Measurements from ENCODE around the gene CHST11.

CHST11 gene

DNA sequence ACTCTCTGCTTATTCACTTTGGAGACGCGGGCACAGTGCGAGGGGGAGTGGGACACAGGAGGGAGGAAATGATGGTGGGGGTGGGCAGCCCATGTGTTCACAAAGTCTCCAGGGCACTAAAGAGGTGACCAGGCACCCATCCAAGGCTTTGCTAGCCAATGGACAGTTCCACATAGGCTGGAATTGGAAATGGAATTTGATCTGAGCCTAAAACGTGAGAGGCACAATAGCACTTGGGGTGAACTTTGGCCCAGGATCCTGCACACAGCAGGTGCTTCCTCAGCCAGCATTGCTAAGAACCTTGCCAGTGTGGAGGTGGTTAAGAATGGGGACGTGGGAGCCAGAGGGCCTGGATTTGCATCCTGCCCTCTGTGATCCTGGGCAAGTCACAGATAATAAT is 193.8 kb downstream of the CHST11 start:
- no peaks in the 10 kb centered on the region for H3F3A ChIP-seq (ENCODE audit: insufficient read depth)
- no peaks in the 10 kb centered on the region for H3K9me3 ChIP-seq (ENCODE audit: insufficient read depth, low read length)
- no peaks in the 10 kb centered on the region for H3K79me2 ChIP-seq (ENCODE audit: insufficient read depth, low read length)
- H4K20me1 ChIP-seq (ENCODE audit: low read depth, low read length): no peaks in the 10 kb centered on the region
- H3K9ac ChIP-seq (ENCODE audit: low read length): no peak overlapping the region
- no peak overlapping the region for H3K4me3 ChIP-seq (ENCODE audit: insufficient read depth, low read length, poor library complexity, severe bottlenecking)
- no peak overlapping the region for H2AFZ ChIP-seq (ENCODE audit: low read depth, low read length, severe bottlenecking)
- TF ChIP-seq EZH2phosphoT487 (conservative IDR thresholded peaks at IDR 0.05; ENCODE audit: low read length) (no peak), CTCF (IDR thresholded peaks at IDR 0.05; ENCODE audit: insufficient read depth, low read length, poor library complexity, severe bottlenecking) (no peak)
- no peaks in the 10 kb centered on the region for H3K9me2 ChIP-seq (replicated peaks; ENCODE audit: insufficient read depth, low read length)
- no peak overlapping the region for H3K4me2 ChIP-seq (ENCODE audit: low read depth, low read length, poor library complexity, severe bottlenecking)
- H3K27me3 ChIP-seq (ENCODE audit: low read length): no peaks in the 10 kb centered on the region
- no peak overlapping the region for H3K27ac ChIP-seq (ENCODE audit: low read depth, low read length)
- no peaks in the 10 kb centered on the region for H3K36me3 ChIP-seq (ENCODE audit: low read length)

- H4K20me1 ChIP-seq (ENCODE audit: low read depth, low read length): no peaks in the 10 kb centered on the region
- no peaks in the 10 kb centered on the region for H3K9me3 ChIP-seq (ENCODE audit: insufficient read depth, low read length)
- H3K27me3 ChIP-seq (ENCODE audit: low read length): no peaks in the 10 kb centered on the region
- no peaks in the 10 kb centered on the region for H3K79me2 ChIP-seq (ENCODE audit: insufficient read depth, low read length)
- no peak overlapping the region for H3K9ac ChIP-seq (ENCODE audit: low read length)
- H3K4me3 ChIP-seq (ENCODE audit: insufficient read depth, low read length, poor library complexity, severe bottlenecking): no peak overlapping the region
- H3K4me2 ChIP-seq (ENCODE audit: low read depth, low read length, poor library complexity, severe bottlenecking): no peak overlapping the region
- no peak overlapping the region for H3K27ac ChIP-seq (ENCODE audit: low read depth, low read length)
- no peaks in the 10 kb centered on the region for H3F3A ChIP-seq (ENCODE audit: insufficient read depth)
- no peak for TF ChIP-seq EZH2phosphoT487 (conservative IDR thresholded peaks at IDR 0.05; ENCODE audit: low read length)
- TF ChIP-seq CTCF (IDR thresholded peaks at IDR 0.05; ENCODE audit: insufficient read depth, low read length, poor library complexity, severe bottlenecking): no peak
- H3K9me2 ChIP-seq (replicated peaks; ENCODE audit: insufficient read depth, low read length): no peaks in the 10 kb centered on the region
- no peak overlapping the region for H2AFZ ChIP-seq (ENCODE audit: low read depth, low read length, severe bottlenecking)
- no peaks in the 10 kb centered on the region for H3K36me3 ChIP-seq (ENCODE audit: low read length)
These were observed 195.1 kb downstream of the CHST11 start for GRCh38 chr12:104651811-104652210.

- Histone ChIP-seq H3K79me2 (ENCODE audit: insufficient read depth, low read length) (no peaks in the 10 kb centered on the region), H3K9ac (ENCODE audit: low read length) (no peak overlapping the region), H3K36me3 (ENCODE audit: low read length) (no peaks in the 10 kb centered on the region), H3F3A (ENCODE audit: insufficient read depth) (no peaks in the 10 kb centered on the region), H3K4me2 (ENCODE audit: low read depth, low read length, poor library complexity, severe bottlenecking) (no peak overlapping the region), H3K4me3 (ENCODE audit: insufficient read depth, low read length, poor library complexity, severe bottlenecking) (no peak overlapping the region), H3K9me3 (ENCODE audit: insufficient read depth, low read length) (no peaks in the 10 kb centered on the region), H3K9me2 (replicated peaks; ENCODE audit: insufficient read depth, low read length) (no peaks in the 10 kb centered on the region), H2AFZ (ENCODE audit: low read depth, low read length, severe bottlenecking) (no peak overlapping the region), H4K20me1 (ENCODE audit: low read depth, low read length) (no peaks in the 10 kb centered on the region), H3K27me3 (ENCODE audit: low read length) (no peaks in the 10 kb centered on the region), H3K27ac (ENCODE audit: low read depth, low read length) (no peak overlapping the region)
- TF ChIP-seq CTCF (IDR thresholded peaks at IDR 0.05; ENCODE audit: insufficient read depth, low read length, poor library complexity, severe bottlenecking) (no peak), EZH2phosphoT487 (conservative IDR thresholded peaks at IDR 0.05; ENCODE audit: low read length) (no peak)
These were observed 195.6 kb downstream of the CHST11 start for GRCh38 chr12:104652358-104652757.
